Suprapubic skin (tissue), 4 donors: Measurements from ENCODE around the gene GTF3C6.

ENCODE experiments used
- CTCF ChIP-seq, 2 donors: fragments of 200-600 bp in 1 of 2; fragments of 450-650 bp in 1 of 2; sonication (generic) in 1 of 2; IDR thresholded peaks; one replicate each; pipeline ENCODE4 v1.5.1; 2016 to 2019; ENCODE audit warnings: antibody characterized with exemption in 2 of 2, mild to moderate bottlenecking in 1 of 2, moderate library complexity in 1 of 2
- EP300 ChIP-seq: sonication (generic); formaldehyde crosslinking; IDR thresholded peaks from one replicate; pipeline ENCODE4 v1.6.1; 2017; ENCODE audit warnings: antibody characterized with exemption
- POLR2A ChIP-seq, 2 donors: fragments of 450-650 bp; IDR thresholded peaks; one replicate each; pipeline ENCODE4 v1.6.1; 2017; ENCODE audit warnings: antibody characterized with exemption in 2 of 2, mild to moderate bottlenecking in 2 of 2, moderate library complexity in 2 of 2
- POLR2AphosphoS5 ChIP-seq, 3 donors: sonication (generic); formaldehyde crosslinking; IDR thresholded peaks; one replicate each; pipeline ENCODE4 v1.6.1; 2017; ENCODE audit warnings: antibody characterized with exemption in 3 of 3

DNA sequence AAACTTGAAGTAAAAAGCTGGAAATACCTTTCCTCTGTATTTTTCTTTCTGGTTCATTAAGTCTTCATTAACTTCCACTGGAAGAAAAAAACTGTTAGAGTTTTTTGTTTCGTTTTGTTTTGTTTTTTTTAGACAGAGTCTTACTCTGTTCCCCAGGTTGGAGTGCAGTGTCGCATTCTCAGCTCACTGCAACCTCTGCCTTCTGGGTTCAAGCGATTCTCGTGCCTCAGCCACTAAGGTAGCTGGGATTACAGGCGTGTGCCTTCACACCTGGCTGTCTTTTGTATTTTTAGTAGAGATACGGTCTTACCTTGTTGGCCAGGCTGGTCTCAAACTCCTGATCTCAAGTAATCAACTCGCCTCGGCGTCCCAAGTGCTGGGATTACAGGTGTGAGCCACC is 38.2 kb downstream of the GTF3C6 start:
- TF ChIP-seq CTCF (IDR thresholded peaks at IDR 0.05) (no peak), EP300 (no peak), POLR2A (IDR thresholded peaks at IDR 0.05) (no peak), POLR2AphosphoS5 (IDR thresholded peaks at IDR 0.05) (no peak)
